ENCODE measurements around the gene PDCD4.

PDCD4 gene

GRCh38 chr10:110918643-110919348, 47.1 kb downstream of the PDCD4 start, which contains the start of gene BBIP1:
BBIP1 (minus strand) TSS chr10:110919180; CDS start chr10:110918157, 1,023 bp downstream.
- no peak for DNase-seq (ENCODE audit: low read depth in 3 of 3, low spot score in 1 of 3)

GRCh38 chr10:110919349-110919931, 47.7 kb downstream of the PDCD4 start, which contains the start of gene SHOC2:
SHOC2 (plus strand) TSS chr10:110919604; CDS start chr10:110964359, 44,755 bp downstream.
- DNase-seq (ENCODE audit: low read depth in 3 of 3, low spot score in 1 of 3), result peak; percentile 88 to 97 (median 96)

- DNase-seq (ENCODE audit: low read depth in 3 of 3, low spot score in 1 of 3), result no peak
Measured at GRCh38 chr10:110919971-110920881, 48.5 kb downstream of the PDCD4 start.

- no peak for DNase-seq (ENCODE audit: low read depth in 3 of 3, low spot score in 1 of 3)
Measured at GRCh38 chr10:110923856-110924493, 52.2 kb downstream of the PDCD4 start.

- no peak for DNase-seq (ENCODE audit: low read depth in 3 of 3, low spot score in 1 of 3)
Measured at GRCh38 chr10:110927461-110927860, 55.7 kb downstream of the PDCD4 start.

- DNase-seq (ENCODE audit: low read depth in 3 of 3, low spot score in 1 of 3), result no peak
Measured at GRCh38 chr10:110931769-110932381, 60.1 kb downstream of the PDCD4 start.

- no peak for DNase-seq (ENCODE audit: low read depth in 3 of 3, low spot score in 1 of 3)
Measured at GRCh38 chr10:110932505-110933180, 60.9 kb downstream of the PDCD4 start.

GRCh38 chr10:110936757-110937156, 65.0 kb downstream of the PDCD4 start:
- no peak for DNase-seq (ENCODE audit: low read depth in 3 of 3, low spot score in 1 of 3)

GRCh38 chr10:110939419-110939818, 67.7 kb downstream of the PDCD4 start:
- DNase-seq (ENCODE audit: low read depth in 3 of 3, low spot score in 1 of 3), result no peak

- no peak for DNase-seq (ENCODE audit: low read depth in 3 of 3, low spot score in 1 of 3)
Measured at GRCh38 chr10:110944792-110945396, 73.2 kb downstream of the PDCD4 start.

GRCh38 chr10:110946496-110946895, 74.8 kb downstream of the PDCD4 start:
- no peak for DNase-seq (ENCODE audit: low read depth in 3 of 3, low spot score in 1 of 3)

- no peak for DNase-seq (ENCODE audit: low read depth in 3 of 3, low spot score in 1 of 3)
Measured at GRCh38 chr10:110947061-110947595, 75.4 kb downstream of the PDCD4 start.

All from stimulated activated CD4-positive, alpha-beta T cell treated with anti-CD3 and anti-CD28 coated beads, TNF-alpha, amount 100 ng/mL, for 1 hour (primary cell).